Gastrocnemius medialis (tissue), 4 donors: ENCODE data around the gene RRAGC.

ENCODE experiments used
- POLR2A ChIP-seq, 2 donors: fragments of 450-650 bp; IDR thresholded peaks; one replicate each; pipeline ENCODE4 v1.6.1; 2017; ENCODE audit warnings: antibody characterized with exemption in 2 of 2, mild to moderate bottlenecking in 2 of 2, moderate library complexity in 2 of 2
- TF ChIP-seq, protein P1 (sequence below), 5 experiments: fragments of 450-650 bp in 3 of 5; fragments of 200-600 bp in 2 of 5; sonication (generic) in 2 of 5; IDR thresholded peaks in 4 of 5; conservative IDR thresholded peaks in 1 of 5; 1 replicate in 4 of 5; 2 replicates in 1 of 5; pipeline ENCODE4 v1.5.1; 2016 to 2019; ENCODE audit warnings: antibody characterized with exemption in 5 of 5, mild to moderate bottlenecking in 3 of 5, moderate library complexity in 3 of 5

GRCh38 chr1:38896169-38896568 is 36.6 kb upstream of the RRAGC start:
- TF ChIP-seq, protein P1, sequence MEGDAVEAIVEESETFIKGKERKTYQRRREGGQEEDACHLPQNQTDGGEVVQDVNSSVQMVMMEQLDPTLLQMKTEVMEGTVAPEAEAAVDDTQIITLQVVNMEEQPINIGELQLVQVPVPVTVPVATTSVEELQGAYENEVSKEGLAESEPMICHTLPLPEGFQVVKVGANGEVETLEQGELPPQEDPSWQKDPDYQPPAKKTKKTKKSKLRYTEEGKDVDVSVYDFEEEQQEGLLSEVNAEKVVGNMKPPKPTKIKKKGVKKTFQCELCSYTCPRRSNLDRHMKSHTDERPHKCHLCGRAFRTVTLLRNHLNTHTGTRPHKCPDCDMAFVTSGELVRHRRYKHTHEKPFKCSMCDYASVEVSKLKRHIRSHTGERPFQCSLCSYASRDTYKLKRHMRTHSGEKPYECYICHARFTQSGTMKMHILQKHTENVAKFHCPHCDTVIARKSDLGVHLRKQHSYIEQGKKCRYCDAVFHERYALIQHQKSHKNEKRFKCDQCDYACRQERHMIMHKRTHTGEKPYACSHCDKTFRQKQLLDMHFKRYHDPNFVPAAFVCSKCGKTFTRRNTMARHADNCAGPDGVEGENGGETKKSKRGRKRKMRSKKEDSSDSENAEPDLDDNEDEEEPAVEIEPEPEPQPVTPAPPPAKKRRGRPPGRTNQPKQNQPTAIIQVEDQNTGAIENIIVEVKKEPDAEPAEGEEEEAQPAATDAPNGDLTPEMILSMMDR (IDR thresholded peaks at IDR 0.05 in 4 of 5, conservative IDR thresholded peaks at IDR 0.05 in 1 of 5): no peak
- TF ChIP-seq POLR2A (IDR thresholded peaks at IDR 0.05): no peak
